Measurements from ENCODE around the gene TNFRSF13B. TPM values are rescaled to one million over a fixed set of nuclear protein-coding genes. Genes with fewer than 3 reads are reported as not detected.

TNFRSF13B gene
- total and polyA plus RNA-seq, 10 of the 15 experiments (the other 5 are each of a cell fraction or from before 2014, with no cell fraction given): 15.5 to 231 (median 119) TPM

DNA sequence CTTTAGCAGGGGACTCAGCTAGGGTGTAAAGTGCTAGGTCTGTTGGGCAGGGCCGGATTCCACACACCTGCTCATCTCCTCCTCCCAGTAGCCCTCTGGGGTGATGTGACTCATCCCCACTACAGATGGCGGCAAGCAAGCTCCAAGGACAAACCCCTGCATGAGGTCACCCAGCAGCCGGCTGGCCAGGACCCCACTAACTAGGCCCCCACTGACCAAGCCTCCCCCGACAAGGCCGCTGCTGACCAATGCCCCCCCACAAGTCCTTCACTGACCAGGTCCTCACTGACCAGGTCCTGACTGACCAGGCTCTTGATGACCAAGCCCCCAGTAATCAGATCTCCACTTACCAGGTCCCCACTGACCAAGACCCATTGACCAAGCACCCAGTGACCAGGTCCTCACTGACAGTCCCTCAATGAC, 36.7 kb downstream of the TNFRSF13B start:
- CTCF ChIA-PET: no interaction called here
- no peak overlapping the region for H3K4me2 ChIP-seq (ENCODE audit: control insufficient read depth, insufficient read depth)
- in situ Hi-C loops (cut with MboI) (no loop called here), intact Hi-C loops (cut with micrococcal nuclease; ENCODE audit: unreplicated experiment) (no loop called here)
- no peaks in the 10 kb centered on the region for H3K27me3 ChIP-seq (replicated peaks in 1 of 2; ENCODE audit: control insufficient read depth in 2 of 2, insufficient read depth in 2 of 2, low read length in 1 of 2)
- H3K4me3 ChIP-seq: no peak overlapping the region
- H4K20me1 ChIP-seq (ENCODE audit: control insufficient read depth, insufficient read depth): no peaks in the 10 kb centered on the region
- DNase-seq (ENCODE audit: low read depth, low spot score): no peak
- H3K79me2 ChIP-seq (ENCODE audit: control insufficient read depth, insufficient read depth, low read length): no peaks in the 10 kb centered on the region; the same call in 1 of the 2 replicates
- RAD21 ChIA-PET (ENCODE audit: unreplicated experiment): interaction anchor here (1.0 kb wide), 1 partner anchor 53 kb away, joined by 3 read pairs; no protein-coding TSS in a partner anchor
- no TSS peak for BruUV-seq (replicated peaks)
- no peak overlapping the region for H3K27ac ChIP-seq (ENCODE audit: control insufficient read depth, insufficient read depth)
- POLR2A ChIA-PET: no interaction called here
- H2AFZ ChIP-seq (ENCODE audit: control insufficient read depth, low read depth, low read length): no peak overlapping the region
- TF ChIP-seq POLR2A (IDR thresholded peaks at IDR 0.05; ENCODE audit: low read depth, low read length): 0 out of 2 replicates have a peak, but pooled peaks have one; percentile 2
- TF ChIP-seq, protein P1, sequence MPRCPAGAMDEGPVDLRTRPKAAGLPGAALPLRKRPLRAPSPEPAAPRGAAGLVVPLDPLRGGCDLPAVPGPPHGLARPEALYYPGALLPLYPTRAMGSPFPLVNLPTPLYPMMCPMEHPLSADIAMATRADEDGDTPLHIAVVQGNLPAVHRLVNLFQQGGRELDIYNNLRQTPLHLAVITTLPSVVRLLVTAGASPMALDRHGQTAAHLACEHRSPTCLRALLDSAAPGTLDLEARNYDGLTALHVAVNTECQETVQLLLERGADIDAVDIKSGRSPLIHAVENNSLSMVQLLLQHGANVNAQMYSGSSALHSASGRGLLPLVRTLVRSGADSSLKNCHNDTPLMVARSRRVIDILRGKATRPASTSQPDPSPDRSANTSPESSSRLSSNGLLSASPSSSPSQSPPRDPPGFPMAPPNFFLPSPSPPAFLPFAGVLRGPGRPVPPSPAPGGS (IDR thresholded peaks at IDR 0.05; ENCODE audit: borderline replicate concordance, insufficient read depth, low read depth, low read length, poor library complexity, severe bottlenecking): peak; percentile 13
- TF ChIP-seq POU2F2 (IDR thresholded peaks at IDR 0.05; ENCODE audit: borderline replicate concordance, low read depth, low read length): no peak
- SMC1A ChIA-PET (ENCODE audit: uncharacterized antibody, unreplicated experiment): no interaction called here
- peak; percentile 15 for ATAC-seq
- no peak for FAIRE-seq
- H3K9me3 ChIP-seq (replicated peaks; ENCODE audit: control insufficient read depth, insufficient read depth, low read length): no peaks in the 10 kb centered on the region
- H3K36me3 ChIP-seq (ENCODE audit: control insufficient read depth in 2 of 2, insufficient read depth in 2 of 2, low read length in 1 of 2): peaks cover 21 to 31% of the 10 kb centered on the region in 2 experiments
- WGBS (ENCODE audit: insufficient coverage, insufficient replicate concordance, low lambda C conversion rate, missing lambda C conversion rate): 81% methylated on average over 3 of the region's 5 CpGs
- no peak overlapping the region for H3K9ac ChIP-seq (ENCODE audit: control insufficient read depth, insufficient read depth, low read length)
- no peaks in the 10 kb centered on the region for H3K4me1 ChIP-seq (ENCODE audit: control insufficient read depth, insufficient read depth, low read length)

DNA sequence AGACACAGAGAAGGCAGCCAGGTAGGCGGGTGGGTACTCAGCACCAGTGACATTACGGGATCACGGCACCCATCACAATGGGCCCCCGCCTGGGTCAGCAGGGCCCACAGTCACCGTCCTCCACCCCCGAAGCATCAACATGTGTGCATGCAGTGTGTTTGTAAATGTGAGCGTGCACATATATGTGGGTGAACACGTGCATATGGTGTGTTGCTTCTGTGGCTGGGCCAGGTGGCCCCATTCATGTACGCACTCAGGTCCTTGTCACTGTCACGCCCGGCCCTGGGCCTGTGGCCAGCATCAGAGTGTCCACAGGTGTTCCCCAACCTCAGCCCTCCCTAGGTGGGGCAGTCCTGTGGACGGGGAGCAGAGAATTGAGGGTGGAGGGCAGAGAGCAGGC, 37.1 kb downstream of the TNFRSF13B start:
- no peak for DNase-seq (ENCODE audit: low read depth, low spot score)
- in situ Hi-C loops (cut with MboI): no loop called here
- intact Hi-C loops (cut with micrococcal nuclease; ENCODE audit: unreplicated experiment): no loop called here
- ChIA-PET POLR2A (no interaction called here), RAD21 (ENCODE audit: unreplicated experiment) (interaction anchor here (1.0 kb wide), 1 partner anchor 54 kb away, joined by 3 read pairs; no protein-coding TSS in a partner anchor), CTCF (no interaction called here), SMC1A (ENCODE audit: uncharacterized antibody, unreplicated experiment) (no interaction called here)
- no peak for FAIRE-seq
- no peaks in the 10 kb centered on the region; the same call in 1 of the 2 replicates for H3K79me2 ChIP-seq (ENCODE audit: control insufficient read depth, insufficient read depth, low read length)
- no peaks in the 10 kb centered on the region for H3K27me3 ChIP-seq (replicated peaks in 1 of 2; ENCODE audit: control insufficient read depth in 2 of 2, insufficient read depth in 2 of 2, low read length in 1 of 2)
- no peaks in the 10 kb centered on the region for H3K9me3 ChIP-seq (replicated peaks; ENCODE audit: control insufficient read depth, insufficient read depth, low read length)
- no peak overlapping the region for H2AFZ ChIP-seq (ENCODE audit: control insufficient read depth, low read depth, low read length)
- no peak; the same call in 2 of the 3 replicates for ATAC-seq
- 83% methylated on average over 12 of the region's 12 CpGs for WGBS (ENCODE audit: insufficient coverage, insufficient replicate concordance, low lambda C conversion rate, missing lambda C conversion rate)
- H3K4me3 ChIP-seq: no peak overlapping the region
- H3K9ac ChIP-seq (ENCODE audit: control insufficient read depth, insufficient read depth, low read length): no peak overlapping the region
- no peaks in the 10 kb centered on the region for H3K4me1 ChIP-seq (ENCODE audit: control insufficient read depth, insufficient read depth, low read length)
- H3K36me3 ChIP-seq (ENCODE audit: control insufficient read depth in 2 of 2, insufficient read depth in 2 of 2, low read length in 1 of 2): peaks cover 18 to 26% of the 10 kb centered on the region in 2 experiments
- no peak overlapping the region for H3K4me2 ChIP-seq (ENCODE audit: control insufficient read depth, insufficient read depth)
- BruUV-seq (replicated peaks): no TSS peak
- no peaks in the 10 kb centered on the region for H4K20me1 ChIP-seq (ENCODE audit: control insufficient read depth, insufficient read depth)
- no peak overlapping the region for H3K27ac ChIP-seq (ENCODE audit: control insufficient read depth, insufficient read depth)
- no peak for TF ChIP-seq STAT3 (IDR thresholded peaks at IDR 0.05; ENCODE audit: low read depth, low read length)
- peak; percentile 44; the same call in 1 of the 2 replicates for TF ChIP-seq POLR2A (IDR thresholded peaks at IDR 0.05; ENCODE audit: low read depth, low read length)
- TF ChIP-seq PML (IDR thresholded peaks at IDR 0.05; ENCODE audit: low read length): 0 out of 2 replicates have a peak, but pooled peaks have one; percentile 23
- no peak for TF ChIP-seq PAX8 (IDR thresholded peaks at IDR 0.05)
- no peak for TF ChIP-seq RBBP5 (conservative IDR thresholded peaks at IDR 0.05)
- no peak for TF ChIP-seq ASH2L (IDR thresholded peaks at IDR 0.05; ENCODE audit: borderline replicate concordance, low read depth)
- TF ChIP-seq POLR2AphosphoS5 (IDR thresholded peaks at IDR 0.05; ENCODE audit: low read length): 0 out of 2 replicates have a peak, but pooled peaks have one; percentile 32
- no peak for TF ChIP-seq IKZF1 (conservative IDR thresholded peaks at IDR 0.05)
- no peak for TF ChIP-seq ZNF622 (IDR thresholded peaks at IDR 0.05)
- TF ChIP-seq EZH2 (IDR thresholded peaks at IDR 0.05; ENCODE audit: borderline replicate concordance, control insufficient read depth, low read depth, low read length): no peak
- TF ChIP-seq BACH1 (IDR thresholded peaks at IDR 0.05; ENCODE audit: borderline replicate concordance): no peak
- no peak for TF ChIP-seq POU2F2 (IDR thresholded peaks at IDR 0.05; ENCODE audit: borderline replicate concordance, low read depth, low read length)
- TF ChIP-seq ETV6 (conservative IDR thresholded peaks at IDR 0.05 in 1 of 2, IDR thresholded peaks at IDR 0.05 in 1 of 2; ENCODE audit: borderline replicate concordance in 1 of 2, low read depth in 1 of 2): no peak
- TF ChIP-seq, protein P2, sequence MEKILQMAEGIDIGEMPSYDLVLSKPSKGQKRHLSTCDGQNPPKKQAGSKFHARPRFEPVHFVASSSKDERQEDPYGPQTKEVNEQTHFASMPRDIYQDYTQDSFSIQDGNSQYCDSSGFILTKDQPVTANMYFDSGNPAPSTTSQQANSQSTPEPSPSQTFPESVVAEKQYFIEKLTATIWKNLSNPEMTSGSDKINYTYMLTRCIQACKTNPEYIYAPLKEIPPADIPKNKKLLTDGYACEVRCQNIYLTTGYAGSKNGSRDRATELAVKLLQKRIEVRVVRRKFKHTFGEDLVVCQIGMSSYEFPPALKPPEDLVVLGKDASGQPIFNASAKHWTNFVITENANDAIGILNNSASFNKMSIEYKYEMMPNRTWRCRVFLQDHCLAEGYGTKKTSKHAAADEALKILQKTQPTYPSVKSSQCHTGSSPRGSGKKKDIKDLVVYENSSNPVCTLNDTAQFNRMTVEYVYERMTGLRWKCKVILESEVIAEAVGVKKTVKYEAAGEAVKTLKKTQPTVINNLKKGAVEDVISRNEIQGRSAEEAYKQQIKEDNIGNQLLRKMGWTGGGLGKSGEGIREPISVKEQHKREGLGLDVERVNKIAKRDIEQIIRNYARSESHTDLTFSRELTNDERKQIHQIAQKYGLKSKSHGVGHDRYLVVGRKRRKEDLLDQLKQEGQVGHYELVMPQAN (conservative IDR thresholded peaks at IDR 0.05): no peak
